GM19468 (cell line): ENCODE data around the gene AURKB.

ENCODE experiments used
- ATAC-seq: cut with Tn5 transposase; IDR thresholded peaks from one replicate; pipeline ENCODE4 v1.9.1; 2021; ENCODE audit warnings: mild to moderate bottlenecking, moderate library complexity, moderate number of reproducible peaks; ENCODE audit not compliant: unreplicated experiment; ENCODE audit errors: extremely low read depth

The AURKB gene

GRCh38 chr17:8162997-8163977, 47.1 kb downstream of the AURKB start:
- no peak for ATAC-seq

GRCh38 chr17:8162233-8162996, 48.0 kb downstream of the AURKB start, which contains the start of gene VAMP2:
VAMP2 (minus strand) TSS chr17:8162948; CDS start chr17:8162879, 69 bp downstream.
- ATAC-seq: no peak

GRCh38 chr17:8161289-8162232, 48.8 kb downstream of the AURKB start:
- no peak for ATAC-seq

- ATAC-seq: no peak
Observed at GRCh38 chr17:8160741-8161221, 49.6 kb downstream of the AURKB start.

- ATAC-seq: no peak
Observed at GRCh38 chr17:8160224-8160577, 50.2 kb downstream of the AURKB start.

GRCh38 chr17:8159459-8160223, 50.7 kb downstream of the AURKB start:
- ATAC-seq: no peak

GRCh38 chr17:8159032-8159400, 51.4 kb downstream of the AURKB start:
- no peak for ATAC-seq

GRCh38 chr17:8158267-8159031, 51.9 kb downstream of the AURKB start:
- ATAC-seq: no peak

- peak; percentile 63 for ATAC-seq
Observed at GRCh38 chr17:8156246-8156992, 54.0 kb downstream of the AURKB start.

- ATAC-seq: no peak
Observed at GRCh38 chr17:8155996-8156245, 54.5 kb downstream of the AURKB start.

GRCh38 chr17:8155231-8155995, 55.0 kb downstream of the AURKB start:
- ATAC-seq: no peak
